LNCAP (cell line): ENCODE results near the gene PNLIP.

Experiments used
- CTCF ChIP-seq: fragments of 450-650 bp; IDR thresholded peaks from 2 replicates; pipeline ENCODE4 v1.5.1; 2017; ENCODE audit warnings: mild to moderate bottlenecking

PNLIP gene

GRCh38 chr10:116553378-116553980, 7.7 kb downstream of the PNLIP start:
- no peak for TF ChIP-seq CTCF

DNA sequence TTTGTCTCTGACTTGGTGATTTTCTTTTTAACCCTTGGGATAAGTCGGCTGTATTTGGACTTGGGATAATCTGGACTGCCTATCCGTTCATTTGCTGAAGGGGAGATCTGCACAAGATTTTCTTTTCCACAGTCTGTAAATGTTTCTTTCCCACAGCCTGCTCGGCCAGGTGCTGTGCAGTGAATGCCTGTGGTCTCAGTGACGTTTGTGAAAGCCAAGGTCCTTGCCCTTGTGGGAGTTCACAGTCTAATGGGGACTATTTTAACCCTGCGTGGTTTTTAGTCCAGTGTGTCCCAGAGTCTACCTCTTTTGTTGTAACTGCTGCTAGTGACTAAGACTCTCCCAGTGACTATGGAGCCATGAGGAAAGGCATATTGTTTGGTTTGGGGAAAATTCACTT, 8.9 kb downstream of the PNLIP start:
- no peak for TF ChIP-seq CTCF

- no peak for TF ChIP-seq CTCF
These were observed 10.1 kb downstream of the PNLIP start for GRCh38 chr10:116555880-116556279.

- no peak for TF ChIP-seq CTCF
These were observed 11.7 kb downstream of the PNLIP start for GRCh38 chr10:116557305-116557880.

- TF ChIP-seq CTCF = no peak
These were observed 19.8 kb downstream of the PNLIP start for GRCh38 chr10:116565534-116565933.

- TF ChIP-seq CTCF = no peak
These were observed 21.2 kb downstream of the PNLIP start for GRCh38 chr10:116566932-116567331.

GRCh38 chr10:116567335-116567734, 21.6 kb downstream of the PNLIP start:
- no peak for TF ChIP-seq CTCF

- no peak for TF ChIP-seq CTCF
These were observed 29.1 kb downstream of the PNLIP start for GRCh38 chr10:116574797-116575196.
